GM03348 (cell line): ENCODE measurements around the gene FN3K.
"Not testable (repeated sequence)": the region's sequence is repeated elsewhere in the genome, so short reads cannot be mapped to it uniquely, and the experiment has no call there.

Experiments used
- DNase-seq: peaks from one replicate; pipeline ENCODE4 v3.0.0; 2012; ENCODE audit warnings: low spot score

Gene FN3K

GRCh38 chr17:82737967-82738877 lies 2.8 kb downstream of the FN3K start:
- DNase-seq: no peak

- no peak for DNase-seq
Observed at GRCh38 chr17:82740906-82741759, 5.7 kb downstream of the FN3K start.

- no peak for DNase-seq
Observed at GRCh38 chr17:82743344-82744219, 8.2 kb downstream of the FN3K start.

- not testable (repeated sequence) for DNase-seq
Observed at GRCh38 chr17:82744736-82745135, 9.3 kb downstream of the FN3K start.

- no peak for DNase-seq
Observed at GRCh38 chr17:82745524-82745923, 10.1 kb downstream of the FN3K start.

GRCh38 chr17:82748756-82749155 lies 13.3 kb downstream of the FN3K start:
- no peak for DNase-seq

- DNase-seq: no peak
Observed at GRCh38 chr17:82750241-82750908, 15.0 kb downstream of the FN3K start.

GRCh38 chr17:82751171-82751570 lies 15.8 kb downstream of the FN3K start:
- no peak for DNase-seq

GRCh38 chr17:82751571-82752370 lies 16.4 kb downstream of the FN3K start, which contains the start of gene TBCD:
Gene TBCD, plus strand, starts transcription at chr17:82752065. Its CDS starts 129 bp downstream, at chr17:82752194.
- peak; percentile 99 for DNase-seq

- peak; percentile 67 for DNase-seq
Observed at GRCh38 chr17:82752371-82753200, 17.2 kb downstream of the FN3K start.

GRCh38 chr17:82753201-82753464 lies 17.7 kb downstream of the FN3K start:
- no peak for DNase-seq

- DNase-seq: no peak
Observed at GRCh38 chr17:82754297-82755208, 19.1 kb downstream of the FN3K start.

- no peak for DNase-seq
Observed at GRCh38 chr17:82756166-82756565, 20.8 kb downstream of the FN3K start.

GRCh38 chr17:82765371-82765770 lies 30.0 kb downstream of the FN3K start:
- DNase-seq: no peak

GRCh38 chr17:82767041-82767754 lies 31.8 kb downstream of the FN3K start:
- DNase-seq: peak; percentile 68

GRCh38 chr17:82769041-82769440 lies 33.6 kb downstream of the FN3K start:
- no peak for DNase-seq

- peak; percentile 85 for DNase-seq
Observed at GRCh38 chr17:82772026-82772425, 36.6 kb downstream of the FN3K start.

- not testable (repeated sequence) for DNase-seq
Observed at GRCh38 chr17:82774456-82774855, 39.0 kb downstream of the FN3K start.
